Sigmoid colon (tissue), 4 donors: ENCODE results near the gene SRCIN1.
"Not testable (repeated sequence)": the region's sequence is repeated elsewhere in the genome, so short reads cannot be mapped to it uniquely, and the experiment has no call there.

Experiments used
- POLR2A ChIP-seq, 2 donors: fragments of 450-650 bp; IDR thresholded peaks; one replicate each; pipeline ENCODE4 v1.6.1; 2016; ENCODE audit warnings: antibody characterized with exemption in 2 of 2, mild to moderate bottlenecking in 2 of 2, moderate library complexity in 2 of 2
- POLR2AphosphoS5 ChIP-seq, 4 donors: sonication (generic); formaldehyde crosslinking; IDR thresholded peaks; one replicate each; pipeline ENCODE4 v1.6.1; 2017; ENCODE audit warnings: antibody characterized with exemption in 4 of 4

- TF ChIP-seq POLR2AphosphoS5, POLR2A (IDR thresholded peaks at IDR 0.05): not testable (repeated sequence)
Measured at GRCh38 chr17:38624782-38625355, 19.1 kb upstream of the SRCIN1 start.
